Activated T-helper 1 cell treated with anti-CD3 and anti-CD28 coated beads, Interleukin-2, amount 50 U/mL, for 16 hours (primary cell): Measurements from ENCODE around the gene GTSE1.
"Not testable (repeated sequence)": the region's sequence is repeated elsewhere in the genome, so short reads cannot be mapped to it uniquely, and the experiment has no call there.

ENCODE experiments used
- DNase-seq, 2 donors: peaks; one replicate each; pipeline ENCODE4 v3.0.0-alpha.2; 2020; ENCODE audit warnings: low read depth in 1 of 2, low spot score in 1 of 2

GTSE1 gene

GRCh38 chr22:46296257-46297150 lies at the start of gene GTSE1:
Gene GTSE1 (plus strand): TSS chr22:46296870. CDS start chr22:46297401, 531 bp downstream.
- DNase-seq = peak; percentile 92 to 96

- no peak for DNase-seq
Measured at GRCh38 chr22:46247443-46247975, 49.2 kb upstream of the GTSE1 start.

GRCh38 chr22:46250035-46250782 lies 46.5 kb upstream of the GTSE1 start, which contains the start of gene CDPF1:
Gene CDPF1 (minus strand): TSS chr22:46250293. CDS start chr22:46248284, 2,009 bp downstream.
- peak; percentile 83 to 87 for DNase-seq

- DNase-seq = no peak
Measured at GRCh38 chr22:46250783-46251125, 45.9 kb upstream of the GTSE1 start.

- DNase-seq = no peak
Measured at GRCh38 chr22:46251266-46251665, 45.4 kb upstream of the GTSE1 start.

GRCh38 chr22:46251816-46252380 lies 44.8 kb upstream of the GTSE1 start:
- no peak for DNase-seq

GRCh38 chr22:46256358-46256958 lies 40.2 kb upstream of the GTSE1 start:
- DNase-seq = no peak

- DNase-seq = no peak
Measured at GRCh38 chr22:46259374-46259773, 37.3 kb upstream of the GTSE1 start.

- no peak for DNase-seq
Measured at GRCh38 chr22:46260038-46260437, 36.6 kb upstream of the GTSE1 start.

GRCh38 chr22:46262449-46263215 lies 34.0 kb upstream of the GTSE1 start:
- DNase-seq = no peak

- no peak for DNase-seq
Measured at GRCh38 chr22:46263216-46263590, 33.5 kb upstream of the GTSE1 start, which contains the start of gene PKDREJ. Gene PKDREJ (minus strand): TSS chr22:46263343. CDS start chr22:46263322, 21 bp downstream.

GRCh38 chr22:46264520-46264919 lies 32.1 kb upstream of the GTSE1 start:
- DNase-seq = not testable (repeated sequence)

- not testable (repeated sequence) for DNase-seq
Measured at GRCh38 chr22:46265627-46266026, 31.0 kb upstream of the GTSE1 start.

GRCh38 chr22:46267431-46268279 lies 29.0 kb upstream of the GTSE1 start, which contains the start of gene TTC38:
Gene TTC38 (plus strand): TSS chr22:46268008. CDS start chr22:46268040, 32 bp downstream.
- peak; percentile 21 to 26 for DNase-seq

GRCh38 chr22:46269564-46269963 lies 27.1 kb upstream of the GTSE1 start:
- DNase-seq = no peak

GRCh38 chr22:46272196-46272595 lies 24.5 kb upstream of the GTSE1 start:
- no peak for DNase-seq

GRCh38 chr22:46272762-46273431 lies 23.8 kb upstream of the GTSE1 start:
- DNase-seq = no peak

GRCh38 chr22:46273432-46274148 lies 23.1 kb upstream of the GTSE1 start:
- DNase-seq = no peak
